Uterus (tissue), 4 donors: Measurements from ENCODE around the gene CELF2. TPM values are rescaled to one million over a fixed set of nuclear protein-coding genes. Genes with fewer than 3 reads are reported as not detected.

Source experiments
- DNase-seq, 2 donors: peaks; one replicate each; pipeline ENCODE4 v3.0.0-alpha.2; 2019 to 2020
- H3K27ac ChIP-seq, 2 donors: fragments of 200-600 bp; sonication (generic); 1 replicate in 1 of 2; 2 replicates in 1 of 2; pipeline ENCODE4 v1.5.1; 2016 to 2018
- H3K27me3 ChIP-seq, 2 donors: fragments of 200-600 bp; sonication (generic); one replicate each; pipeline ENCODE4 v1.5.1; 2018 to 2019; ENCODE audit warnings: control low read depth in 1 of 2
- H3K36me3 ChIP-seq, 2 donors: fragments of 200-600 bp; sonication (generic); one replicate each; pipeline ENCODE4 v1.5.1; 2019; ENCODE audit warnings: control low read depth in 1 of 2
- H3K4me1 ChIP-seq, 2 donors: fragments of 200-600 bp; sonication (generic); one replicate each; pipeline ENCODE4 v1.5.1; 2018 to 2019; ENCODE audit warnings: control low read depth in 1 of 2
- H3K4me3 ChIP-seq, 2 donors: fragments of 200-600 bp; sonication (generic); 1 replicate in 1 of 2; 2 replicates in 1 of 2; pipeline ENCODE4 v1.5.1; 2018 to 2019; ENCODE audit warnings: mild to moderate bottlenecking in 1 of 2
- H3K9me3 ChIP-seq, 2 donors: fragments of 200-600 bp; sonication (generic); one replicate each; pipeline ENCODE4 v1.5.1; 2019; ENCODE audit warnings: control low read depth in 1 of 2
- CTCF ChIP-seq, 4 experiments: fragments of 200-600 bp in 2 of 4; fragments of 450-650 bp in 2 of 4; sonication (generic) in 2 of 4; IDR thresholded peaks; one replicate each; pipeline ENCODE4 v1.5.1; 2016 to 2019; ENCODE audit warnings: antibody characterized with exemption in 4 of 4, mild to moderate bottlenecking in 2 of 4, moderate library complexity in 1 of 4
- POLR2A ChIP-seq, 2 donors: fragments of 450-650 bp; IDR thresholded peaks; one replicate each; pipeline ENCODE4 v1.6.1; 2016; ENCODE audit warnings: antibody characterized with exemption in 2 of 2, mild to moderate bottlenecking in 1 of 2, moderate library complexity in 1 of 2
- intact Hi-C: fragments of 100-400 bp; cut with DNase I; formaldehyde crosslinking; loops from one replicate; pipeline ENCODE4 v1.15.1; 2023; ENCODE audit warnings: low total_unique reads
- total RNA-seq, 4 donors: library from RNA; depleted of rRNA in 3 of 4; stranded (reverse); fragments of >200 nt in 3 of 4; gene quantifications; one replicate each; pipeline versions ENCODE4 v1.1.0 to v1.2.4, GENCODE V29; 2014 to 2023
- donor health status: DM: yes; HTN: yes; CAD: no.

The CELF2 gene
- total RNA-seq, 4 donors from 2014 or later, result 12.8 to 59.2 (median 44.0) TPM

DNA sequence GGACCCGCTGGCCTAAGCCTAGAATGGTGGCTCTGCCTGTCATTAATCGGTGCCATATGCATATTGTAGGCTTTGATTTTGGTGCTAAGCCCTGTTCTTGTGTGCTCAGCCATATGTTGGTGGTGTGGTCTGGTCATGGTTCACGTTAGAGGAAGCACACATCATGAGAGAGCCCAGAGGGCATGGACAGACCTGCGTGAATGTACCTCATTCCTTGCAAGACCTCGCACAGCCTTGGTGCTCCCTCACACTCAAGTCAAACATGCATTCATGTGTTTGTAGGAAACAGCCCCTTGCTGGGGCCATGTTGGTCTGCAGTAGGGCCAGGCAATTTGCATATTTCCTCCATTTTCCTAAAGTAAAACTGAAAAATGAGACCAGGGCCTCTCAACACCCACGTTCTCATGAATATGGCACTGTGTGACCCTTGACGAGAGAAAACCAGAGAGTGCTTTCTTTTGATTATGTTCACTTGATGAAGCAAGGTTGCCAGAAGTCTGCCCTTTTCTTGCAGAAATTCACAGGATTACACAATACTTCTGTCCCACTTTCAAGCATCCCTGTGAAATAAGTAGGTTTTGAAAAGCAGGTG lies 268.7 kb downstream of the CELF2 start:
- intact Hi-C loops, result no loop called here
- Histone ChIP-seq H3K9me3 (no peaks in the 10 kb centered on the region), H3K36me3 (no peaks in the 10 kb centered on the region), H3K4me3 (no peak overlapping the region), H3K4me1 (no peaks in the 10 kb centered on the region), H3K27ac (no peak overlapping the region), H3K27me3 (no peaks in the 10 kb centered on the region)
- no peak for TF ChIP-seq POLR2A (IDR thresholded peaks at IDR 0.05)
- no peak for TF ChIP-seq CTCF (IDR thresholded peaks at IDR 0.05)
- DNase-seq, result no peak

GRCh38 chr10:11288302-11288701 lies 270.6 kb downstream of the CELF2 start:
- Histone ChIP-seq H3K4me3 (no peak overlapping the region), H3K9me3 (no peaks in the 10 kb centered on the region), H3K27ac (no peak overlapping the region), H3K36me3 (no peaks in the 10 kb centered on the region), H3K27me3 (no peaks in the 10 kb centered on the region), H3K4me1 (no peaks in the 10 kb centered on the region)
- no peak for TF ChIP-seq POLR2A (IDR thresholded peaks at IDR 0.05)
- TF ChIP-seq CTCF (IDR thresholded peaks at IDR 0.05), result no peak
- intact Hi-C loops, result no loop called here
- DNase-seq, result no peak

DNA sequence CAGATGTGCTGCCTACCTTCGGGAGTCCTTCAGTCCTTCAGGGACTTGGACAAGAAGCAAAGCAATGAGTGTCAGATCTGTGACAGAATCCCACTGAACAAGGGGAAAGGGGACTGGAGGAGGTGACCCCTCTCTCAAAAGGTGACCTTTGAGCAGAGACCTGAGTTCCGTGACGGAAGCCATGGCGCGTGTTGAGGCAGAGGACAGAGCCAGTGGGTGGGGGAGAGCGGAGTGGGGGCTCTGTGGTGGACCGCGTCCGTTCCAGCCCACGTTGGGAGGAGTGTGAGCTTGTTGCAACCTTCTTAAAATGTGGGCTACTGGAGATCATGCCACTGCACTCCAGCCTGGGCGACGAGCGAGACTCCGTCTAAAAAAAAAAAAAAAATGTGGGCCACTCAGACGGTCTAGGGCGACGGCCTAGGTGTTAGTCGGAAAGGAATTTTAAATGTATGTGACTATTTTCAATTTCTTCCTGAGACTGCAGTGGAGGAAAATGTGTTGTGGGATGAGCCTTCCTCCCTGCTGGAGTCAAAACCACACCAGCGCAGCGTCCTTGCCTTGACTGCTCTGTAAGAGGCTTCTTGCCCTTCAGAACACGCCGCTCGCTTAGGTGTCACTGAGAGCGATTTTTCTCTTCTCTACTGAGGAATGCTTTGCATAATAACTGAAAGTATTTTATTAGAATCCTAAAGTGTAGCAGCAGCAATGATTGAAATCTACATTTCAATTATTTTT lies 272.7 kb downstream of the CELF2 start:
- TF ChIP-seq CTCF (IDR thresholded peaks at IDR 0.05), result no peak
- TF ChIP-seq POLR2A (IDR thresholded peaks at IDR 0.05), result no peak
- no peak for DNase-seq
- Histone ChIP-seq H3K36me3 (no peaks in the 10 kb centered on the region), H3K27ac (no peak overlapping the region), H3K9me3 (no peaks in the 10 kb centered on the region), H3K27me3 (no peaks in the 10 kb centered on the region), H3K4me3 (no peak overlapping the region), H3K4me1 (no peaks in the 10 kb centered on the region)
- intact Hi-C loops, result no loop called here

DNA sequence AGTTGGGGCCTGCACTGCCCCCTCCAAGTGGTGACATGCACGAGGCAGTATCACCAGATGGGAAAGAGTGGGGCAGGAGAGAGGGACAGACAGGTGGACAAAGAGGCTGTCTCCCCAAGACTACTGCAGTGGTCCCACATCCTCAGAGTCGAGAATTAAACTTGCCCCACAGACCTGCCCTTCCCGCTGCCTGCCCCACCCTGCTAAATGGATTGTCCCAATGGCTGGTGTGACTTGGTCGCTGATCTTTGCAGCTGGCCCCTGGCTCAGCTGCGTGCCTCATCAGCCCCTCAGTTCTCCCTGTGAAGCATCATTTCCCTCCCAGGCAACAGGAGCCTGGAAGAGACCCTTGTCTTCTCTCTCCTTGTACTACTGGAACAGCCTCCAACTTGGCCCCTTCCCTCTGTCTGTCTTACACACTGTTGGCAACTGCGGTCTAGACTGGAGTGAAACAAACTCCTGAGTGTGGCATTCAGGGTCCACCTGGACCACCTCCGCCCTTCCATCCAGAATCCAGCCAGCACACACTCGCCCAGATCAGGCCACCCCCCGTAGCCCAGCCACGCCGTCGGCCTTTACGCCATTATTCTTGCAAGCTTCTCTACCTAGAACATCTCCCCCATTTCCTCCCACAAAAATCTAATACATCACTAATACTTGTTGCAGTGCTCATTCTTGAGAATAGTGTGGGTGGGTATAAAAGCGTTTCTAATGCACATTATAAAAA lies 275.1 kb downstream of the CELF2 start:
- intact Hi-C loops, result no loop called here
- Histone ChIP-seq H3K4me1 (no peaks in the 10 kb centered on the region), H3K27ac (no peak overlapping the region), H3K4me3 (no peak overlapping the region), H3K36me3 (no peaks in the 10 kb centered on the region), H3K27me3 (no peaks in the 10 kb centered on the region), H3K9me3 (no peaks in the 10 kb centered on the region)
- DNase-seq, result no peak
- no peak for TF ChIP-seq CTCF (IDR thresholded peaks at IDR 0.05)
- no peak for TF ChIP-seq POLR2A (IDR thresholded peaks at IDR 0.05)

GRCh38 chr10:11293332-11293731 lies 275.7 kb downstream of the CELF2 start:
- H3K27me3 ChIP-seq, result no peaks in the 10 kb centered on the region
- intact Hi-C loops, result no loop called here
- no peak overlapping the region for H3K27ac ChIP-seq
- DNase-seq, result no peak
- H3K9me3 ChIP-seq, result no peaks in the 10 kb centered on the region
- no peaks in the 10 kb centered on the region for H3K4me1 ChIP-seq
- H3K4me3 ChIP-seq, result no peak overlapping the region
- no peaks in the 10 kb centered on the region for H3K36me3 ChIP-seq
- TF ChIP-seq CTCF (IDR thresholded peaks at IDR 0.05) (no peak), POLR2A (IDR thresholded peaks at IDR 0.05) (no peak)
